HG02678 (cell line): ENCODE data around the gene TSC22D1.

ENCODE experiments used
- ATAC-seq: cut with Tn5 transposase; IDR thresholded peaks from one replicate; pipeline ENCODE4 v1.9.1; 2021; ENCODE audit warnings: mild to moderate bottlenecking, moderate library complexity; ENCODE audit not compliant: unreplicated experiment

The TSC22D1 gene

GRCh38 chr13:44411841-44412240, 164.3 kb downstream of the TSC22D1 start:
- ATAC-seq: no peak

DNA sequence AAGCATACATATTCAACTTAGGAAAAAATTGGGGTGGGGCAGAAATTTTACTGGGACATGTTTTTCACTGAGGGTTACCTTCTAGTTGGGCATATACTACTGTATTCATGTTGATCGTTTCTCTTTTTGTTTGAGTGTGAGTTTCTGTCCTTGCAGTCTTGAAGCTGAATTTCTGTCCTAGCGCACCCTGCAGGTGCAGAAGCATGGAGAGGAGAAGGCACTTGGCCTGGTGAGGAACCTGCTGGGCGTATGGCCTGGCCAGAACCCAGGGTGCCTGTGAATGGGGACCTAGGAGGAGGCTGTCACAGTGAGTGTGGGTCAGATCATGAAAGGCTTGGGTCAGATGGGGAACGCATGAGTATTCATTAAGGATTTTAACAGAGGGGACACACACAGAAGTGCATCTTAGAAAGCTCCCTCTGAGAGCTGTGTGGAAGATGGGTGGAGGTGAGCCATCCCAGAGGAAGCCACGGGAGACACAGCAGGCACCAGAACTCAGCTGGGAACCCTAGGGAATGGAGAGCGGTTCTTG, 165.7 kb downstream of the TSC22D1 start:
- no peak for ATAC-seq

- no peak for ATAC-seq
Observed at GRCh38 chr13:44409595-44409994, 166.5 kb downstream of the TSC22D1 start.

GRCh38 chr13:44407891-44408290, 168.2 kb downstream of the TSC22D1 start:
- ATAC-seq: no peak

- ATAC-seq: no peak
Observed at GRCh38 chr13:44407379-44407778, 168.8 kb downstream of the TSC22D1 start.

DNA sequence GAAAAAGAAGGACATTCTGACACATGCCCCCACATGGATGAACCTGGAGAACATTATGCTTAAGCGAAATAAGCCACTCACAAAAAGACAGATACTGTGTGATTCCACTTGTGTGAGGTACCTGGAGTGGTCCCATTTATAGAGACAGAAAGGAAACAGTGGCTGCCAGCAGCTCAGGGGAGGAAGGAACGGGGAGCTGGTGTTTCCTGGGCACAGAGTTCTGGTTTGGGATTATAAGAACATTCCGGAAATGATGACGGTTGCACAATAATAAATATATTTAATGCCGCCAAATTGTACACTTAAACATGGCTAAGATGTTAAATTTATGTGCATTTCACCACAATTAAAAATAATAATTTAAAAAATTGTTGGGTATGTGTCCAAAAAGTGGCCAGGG, 169.5 kb downstream of the TSC22D1 start:
- no peak for ATAC-seq

GRCh38 chr13:44404261-44405132, 171.6 kb downstream of the TSC22D1 start:
- ATAC-seq: no peak

DNA sequence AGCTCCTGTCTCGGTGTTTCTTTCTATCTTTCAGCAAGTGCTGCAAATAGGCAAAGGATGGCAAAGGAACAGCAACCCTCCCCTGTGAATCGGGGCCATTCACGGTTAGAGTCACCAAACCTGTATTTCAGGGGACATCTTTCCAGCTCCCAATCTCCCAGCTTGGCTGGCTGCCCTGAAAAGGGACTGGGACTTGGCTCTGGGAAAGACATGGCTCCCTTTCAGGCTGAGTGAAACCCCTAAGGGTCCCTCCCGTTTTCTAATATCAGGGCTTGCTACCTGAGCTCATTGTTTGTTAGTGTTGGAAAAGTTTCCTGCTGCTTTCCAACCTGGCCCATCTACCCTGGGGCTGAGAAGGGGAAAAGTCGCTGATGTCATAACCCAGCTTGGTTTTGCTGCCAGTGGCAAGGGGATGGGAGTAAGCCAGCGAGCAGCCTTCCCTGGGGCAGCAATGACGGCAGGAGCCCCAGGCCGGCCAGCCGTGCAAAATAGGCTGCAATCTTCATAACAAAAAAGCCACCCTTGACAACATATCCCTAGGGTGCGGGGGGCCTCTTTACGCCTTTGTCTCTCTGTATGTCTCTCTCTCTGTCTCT, 172.6 kb downstream of the TSC22D1 start:
- ATAC-seq: no peak

- no peak for ATAC-seq
Observed at GRCh38 chr13:44402899-44403445, 173.2 kb downstream of the TSC22D1 start.

- ATAC-seq: no peak
Observed at GRCh38 chr13:44401577-44401976, 174.6 kb downstream of the TSC22D1 start.

DNA sequence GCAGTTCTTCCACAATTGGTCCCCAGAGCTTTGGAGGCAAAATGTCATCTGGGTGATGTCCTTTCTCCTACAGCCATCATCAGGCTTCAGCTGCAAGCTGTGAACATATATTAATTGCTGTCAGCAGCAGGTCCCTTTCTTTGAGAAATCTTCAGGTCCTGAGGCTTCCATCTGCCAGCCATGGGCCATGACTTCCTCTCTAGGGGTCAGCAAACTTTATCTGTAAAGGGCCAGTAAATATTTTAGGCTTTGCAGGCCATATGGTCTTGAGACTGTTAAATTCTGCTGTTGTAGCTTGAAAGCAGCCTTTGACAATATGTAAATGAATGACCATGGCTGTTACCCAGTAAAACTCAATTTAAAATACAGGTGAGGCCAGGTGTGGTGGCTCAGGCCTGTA, 175.4 kb downstream of the TSC22D1 start:
- ATAC-seq: no peak

DNA sequence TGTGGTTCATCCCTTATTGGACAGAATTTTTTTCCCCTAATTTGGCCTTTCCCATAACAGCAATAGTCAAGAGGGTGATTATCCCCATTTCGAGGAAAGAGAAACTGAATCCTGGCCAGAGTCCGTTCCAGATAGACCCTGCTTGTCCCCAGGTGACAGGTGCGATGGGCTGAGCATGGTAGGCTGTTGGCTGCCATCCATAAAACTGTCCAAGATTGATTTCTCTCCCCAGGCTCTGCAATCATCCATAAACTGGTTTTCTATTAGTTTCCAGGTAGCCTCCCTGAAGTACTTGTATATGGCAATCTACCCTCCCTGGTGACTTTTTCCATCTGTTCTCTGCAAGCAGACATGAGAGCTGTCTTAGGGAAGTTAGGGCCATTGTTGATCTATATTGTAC, 177.1 kb downstream of the TSC22D1 start:
- ATAC-seq: no peak

- ATAC-seq: no peak
Observed at GRCh38 chr13:44398606-44399005, 177.5 kb downstream of the TSC22D1 start.

DNA sequence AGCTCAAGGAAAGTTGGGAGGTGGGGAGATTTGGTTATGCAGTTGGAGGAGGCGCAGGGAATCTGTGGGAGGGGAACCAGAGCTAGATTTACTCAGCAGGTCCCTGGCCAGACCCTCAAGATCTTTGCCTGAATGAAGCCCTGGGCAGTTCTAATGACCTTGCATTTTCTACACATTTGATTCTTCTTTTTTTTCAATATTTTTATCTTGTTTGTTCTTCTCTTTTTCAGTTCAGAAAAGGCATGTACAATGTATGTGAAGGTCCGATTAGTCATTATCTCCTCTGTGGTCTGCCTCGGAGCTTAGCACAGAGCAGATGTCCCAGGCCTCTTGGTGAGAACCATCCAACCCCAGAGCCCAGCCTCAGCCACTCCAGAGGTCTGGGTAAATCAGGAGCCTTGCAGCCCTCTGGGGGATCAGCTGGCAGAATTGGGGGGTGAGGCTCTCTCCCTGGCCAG, 178.3 kb downstream of the TSC22D1 start:
- no peak for ATAC-seq

DNA sequence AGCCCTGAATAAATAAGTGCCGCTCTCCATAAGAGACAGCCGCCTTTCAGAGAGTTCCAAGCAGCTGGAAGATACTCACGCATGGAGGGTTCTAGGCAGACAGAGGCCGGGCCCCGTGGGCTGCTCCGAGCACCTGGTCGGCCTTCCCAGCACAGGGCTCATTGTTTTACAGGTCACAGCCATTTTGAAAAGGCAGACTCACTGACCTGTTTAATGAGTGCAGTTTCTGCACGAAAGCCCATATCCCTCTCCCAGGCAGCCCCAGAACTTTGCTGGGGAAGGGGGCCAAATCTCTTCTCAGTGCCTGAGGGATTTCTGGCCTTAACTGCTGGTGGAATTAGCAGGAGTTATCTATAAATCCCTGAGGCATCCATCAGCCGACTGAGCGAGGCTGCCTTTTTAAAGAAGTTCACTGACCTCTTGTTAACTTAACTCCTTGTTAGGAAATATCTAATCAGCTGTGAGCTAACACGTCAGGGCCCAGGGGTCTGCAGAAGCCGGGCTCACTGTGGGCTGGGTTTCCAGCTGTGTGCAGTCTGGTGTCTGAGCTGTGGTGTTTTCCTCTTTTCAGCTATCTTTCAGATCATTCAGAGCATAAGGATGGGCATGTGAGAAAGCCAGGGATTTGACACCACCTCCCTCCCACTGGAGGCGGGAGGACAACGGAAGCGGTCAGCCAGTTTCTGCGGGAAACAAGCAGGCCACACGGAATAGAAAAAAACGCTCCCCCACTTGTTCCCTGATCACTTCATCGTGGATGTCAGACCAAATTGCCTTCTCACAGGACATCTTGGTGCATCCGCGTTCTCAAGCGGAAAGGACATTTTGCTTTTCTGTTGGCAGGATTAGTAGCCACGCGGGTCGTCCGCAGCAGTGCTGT, 179.2 kb downstream of the TSC22D1 start:
- no peak for ATAC-seq

- ATAC-seq: no peak
Observed at GRCh38 chr13:44395976-44396694, 180.0 kb downstream of the TSC22D1 start.

GRCh38 chr13:44394658-44395057, 181.5 kb downstream of the TSC22D1 start:
- ATAC-seq: no peak

DNA sequence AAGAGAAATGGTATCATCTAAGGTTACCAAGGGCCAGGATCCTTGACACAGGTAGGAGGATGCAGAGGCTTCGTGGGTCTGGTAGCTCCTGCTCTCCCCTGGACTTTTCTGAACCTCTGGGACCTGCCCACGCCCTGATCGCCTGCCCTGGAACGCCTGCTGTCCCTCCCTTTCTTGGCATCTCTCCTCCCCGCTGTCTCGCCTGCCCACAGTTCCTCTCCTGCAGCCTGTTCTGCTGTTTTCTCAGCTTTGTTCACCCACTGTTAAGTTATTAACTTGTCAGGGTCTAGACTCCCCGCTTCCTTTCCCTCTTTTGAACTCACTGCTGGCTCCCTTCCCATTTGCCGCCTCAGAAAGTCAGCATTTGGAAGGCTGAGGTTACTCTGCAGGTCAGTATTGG, 182.7 kb downstream of the TSC22D1 start:
- ATAC-seq: no peak

GRCh38 chr13:44389876-44390275, 186.3 kb downstream of the TSC22D1 start:
- no peak for ATAC-seq

DNA sequence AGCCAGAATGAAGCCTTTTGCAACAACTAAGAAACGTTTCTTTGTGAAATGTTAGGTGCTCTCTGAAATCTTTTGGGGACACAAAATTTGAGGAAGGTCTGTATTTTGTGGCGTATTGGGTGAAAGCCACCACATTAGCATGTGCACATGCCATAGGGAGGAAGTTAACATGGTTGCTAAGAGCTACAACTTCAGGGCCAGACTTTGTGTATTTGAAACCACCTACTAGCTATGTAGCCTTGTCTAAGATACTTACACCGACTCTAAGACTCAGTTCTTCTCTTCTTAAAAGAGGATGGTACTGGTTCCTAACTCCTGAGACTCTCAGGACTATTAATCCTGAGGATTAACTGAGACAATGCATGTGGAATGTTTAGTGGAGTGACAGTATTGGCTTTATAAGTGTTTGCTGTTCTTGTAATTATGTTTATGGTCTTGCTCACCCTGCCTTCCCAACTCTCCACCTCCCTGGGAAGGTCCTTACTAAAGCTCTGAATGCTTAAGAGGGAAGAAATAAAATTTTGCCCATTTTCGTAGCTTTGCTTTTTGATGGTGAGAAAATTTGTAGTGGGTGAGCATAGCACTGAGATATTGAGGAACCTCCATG, 187.0 kb downstream of the TSC22D1 start:
- ATAC-seq: no peak
